Astrocyte (in vitro differentiated cells and primary cell): ENCODE results near the gene ARHGAP44. TPM values are rescaled to one million over a fixed set of nuclear protein-coding genes. Genes with fewer than 3 reads are reported as not detected.
A peak's percentile ranks its signal among the peaks of the same experiment; 100 is the strongest.

Experiments
- DNase-seq: peaks from one replicate; pipeline ENCODE4 v3.0.0-alpha.2; 2010; ENCODE audit warnings: low read depth
- FAIRE-seq: peaks from 2 replicates; lab custom pipeline; 2011; peaks lifted over from hg19 to GRCh38; lab: Jason Lieb, UNC
- H2AFZ ChIP-seq: 2 replicates; pipeline ENCODE4 v1.6.0; 2012; ENCODE audit warnings: low read depth, low read length, inconsistent platforms
- H3K27ac ChIP-seq: 2 replicates; pipeline ENCODE4 v1.5.1; 2011; ENCODE audit warnings: low read depth, low read length, inconsistent platforms
- H3K27me3 ChIP-seq: 2 replicates; pipeline ENCODE4 v1.6.0; 2011; ENCODE audit warnings: low read length, inconsistent platforms; ENCODE audit not compliant: insufficient read depth
- H3K36me3 ChIP-seq: 2 replicates; pipeline ENCODE4 v1.5.1; 2011; ENCODE audit warnings: low read length, inconsistent platforms; ENCODE audit not compliant: insufficient read depth
- H3K4me1 ChIP-seq: 2 replicates; pipeline ENCODE4 v1.5.1; 2011; ENCODE audit warnings: low read length, inconsistent platforms; ENCODE audit not compliant: insufficient read depth
- H3K4me2 ChIP-seq: 2 replicates; pipeline ENCODE4 v1.6.0; 2012; ENCODE audit warnings: low read length, inconsistent platforms
- H3K4me3 ChIP-seq: 2 replicates; pipeline ENCODE4 v1.5.1; 2011; ENCODE audit warnings: low read depth, mild to moderate bottlenecking, low read length, inconsistent platforms; ENCODE audit not compliant: insufficient read depth
- H3K79me2 ChIP-seq: 2 replicates; pipeline ENCODE4 v1.6.0; 2012; ENCODE audit warnings: mild to moderate bottlenecking, low read length, inconsistent platforms; ENCODE audit not compliant: insufficient read depth
- H3K9ac ChIP-seq: 2 replicates; pipeline ENCODE4 v1.6.0; 2012; ENCODE audit warnings: mild to moderate bottlenecking, low read length, inconsistent platforms
- H3K9me3 ChIP-seq: 2 replicates; pipeline ENCODE4 v1.5.1; 2012; ENCODE audit warnings: low read depth, mild to moderate bottlenecking, low read length, inconsistent platforms; ENCODE audit not compliant: insufficient read depth
- H4K20me1 ChIP-seq: 2 replicates; pipeline ENCODE4 v1.6.0; 2012; ENCODE audit warnings: low read length, inconsistent platforms; ENCODE audit not compliant: insufficient read depth
- H3K27ac Mint-ChIP-seq: one replicate; pipeline ENCODE4 v1.8.0; 2021; ENCODE audit warnings: mild to moderate bottlenecking, mixed read lengths; ENCODE audit not compliant: unreplicated experiment
- H3K27me3 Mint-ChIP-seq: one replicate; pipeline ENCODE4 v1.8.0; 2021; ENCODE audit warnings: low read depth, mixed read lengths; ENCODE audit not compliant: unreplicated experiment
- H3K36me3 Mint-ChIP-seq: one replicate; pipeline ENCODE4 v1.8.0; 2021; ENCODE audit warnings: low read depth, mixed read lengths; ENCODE audit not compliant: unreplicated experiment
- H3K4me1 Mint-ChIP-seq: one replicate; pipeline ENCODE4 v1.8.0; 2021; ENCODE audit warnings: low read depth, mixed read lengths; ENCODE audit not compliant: unreplicated experiment
- H3K4me3 Mint-ChIP-seq: one replicate; pipeline ENCODE4 v1.8.0; 2021; ENCODE audit warnings: mild to moderate bottlenecking, moderate library complexity, mixed read lengths; ENCODE audit not compliant: unreplicated experiment
- H3K9me3 Mint-ChIP-seq: one replicate; pipeline ENCODE4 v1.8.0; 2021; ENCODE audit warnings: mild to moderate bottlenecking, mixed read lengths; ENCODE audit not compliant: unreplicated experiment
- CTCF ChIP-seq: IDR thresholded peaks from 2 replicates; pipeline ENCODE4 v1.5.1; 2011; ENCODE audit warnings: low read depth, mild to moderate bottlenecking, inconsistent platforms, low read length, moderate library complexity; ENCODE audit not compliant: insufficient read depth
- EZH2 ChIP-seq: IDR thresholded peaks from 2 replicates; pipeline ENCODE4 v1.6.1; 2012; ENCODE audit warnings: mild to moderate bottlenecking, low read length, inconsistent platforms; ENCODE audit not compliant: insufficient read depth
- total RNA-seq: library from RNA; stranded (reverse); gene quantifications from 2 replicates; pipeline ENCODE4 v1.2.1, GENCODE V29; 2021

The ARHGAP44 gene
- total RNA-seq, 1 donor from 2014 or later, result 3.0 TPM

GRCh38 chr17:13017655-13018459 lies 228.6 kb downstream of the ARHGAP44 start, which contains the start of gene ELAC2:
ELAC2 (minus strand) TSS chr17:13018027; CDS start chr17:13017947, 80 bp downstream.
- H3K36me3 Mint-ChIP-seq, result peaks cover 7% of the 10 kb centered on the region
- peaks cover 14% of the 10 kb centered on the region for H3K4me1 Mint-ChIP-seq
- Histone ChIP-seq H3K9me3 (no peaks in the 10 kb centered on the region), H3K9ac (peak within 1 kb of the TSS; percentile 89), H4K20me1 (peaks cover 7% of the 10 kb centered on the region), H3K27ac (peak within 1 kb of the TSS; percentile 68), H3K36me3 (peaks cover 29% of the 10 kb centered on the region), H3K4me1 (peaks cover 7% of the 10 kb centered on the region), H2AFZ (peak within 1 kb of the TSS; percentile 91), H3K79me2 (peaks cover 19% of the 10 kb centered on the region), H3K4me2 (peak within 1 kb of the TSS; percentile 90), H3K27me3 (no peaks in the 10 kb centered on the region), H3K4me3 (peak within 1 kb of the TSS; percentile 78)
- peak; percentile 98 for DNase-seq
- no peaks in the 10 kb centered on the region for H3K27me3 Mint-ChIP-seq
- peak within 1 kb of the TSS; percentile 98 for H3K27ac Mint-ChIP-seq
- TF ChIP-seq EZH2, result no peak
- TF ChIP-seq CTCF, result no peak
- H3K4me3 Mint-ChIP-seq, result peak within 1 kb of the TSS; percentile 95
- peak; percentile 64 for FAIRE-seq
- H3K9me3 Mint-ChIP-seq, result no peaks in the 10 kb centered on the region

GRCh38 chr17:13024016-13024415 lies 234.7 kb downstream of the ARHGAP44 start:
- Histone ChIP-seq H3K79me2 (no peaks in the 10 kb centered on the region), H2AFZ (no peak overlapping the region), H3K36me3 (no peaks in the 10 kb centered on the region), H3K9ac (no peak overlapping the region), H3K9me3 (no peaks in the 10 kb centered on the region), H4K20me1 (no peaks in the 10 kb centered on the region), H3K27ac (no peak overlapping the region), H3K4me2 (peak overlapping the region; percentile 29), H3K4me3 (no peak overlapping the region), H3K4me1 (no peaks in the 10 kb centered on the region), H3K27me3 (no peaks in the 10 kb centered on the region)
- no peak for DNase-seq
- Mint-ChIP-seq H3K9me3 (no peaks in the 10 kb centered on the region), H3K4me3 (no peak overlapping the region), H3K27ac (no peak overlapping the region), H3K27me3 (peaks cover 9% of the 10 kb centered on the region), H3K4me1 (no peaks in the 10 kb centered on the region), H3K36me3 (no peaks in the 10 kb centered on the region)
- no peak for FAIRE-seq
- TF ChIP-seq EZH2 (no peak), CTCF (no peak)
